ENCODE measurements around the gene LTF.

The LTF gene

DNA sequence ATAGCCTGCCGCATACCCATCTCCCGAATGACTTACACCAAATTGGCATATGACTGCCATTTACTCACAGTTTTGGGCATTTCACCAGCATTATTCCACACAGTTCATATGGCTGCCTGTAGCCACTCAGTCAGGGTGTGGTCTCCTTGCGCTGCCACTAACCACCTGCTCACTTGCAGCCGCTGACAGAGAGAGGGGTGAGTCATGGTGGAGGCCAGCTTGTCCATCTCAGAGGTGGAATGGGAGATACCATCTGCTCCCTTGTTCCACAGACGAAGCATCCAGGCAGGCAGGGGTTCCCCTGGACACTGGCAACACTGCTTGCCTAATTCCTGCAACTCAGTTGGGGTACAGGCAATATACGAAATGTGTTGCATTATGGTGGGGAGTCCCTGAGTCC lies 42.1 kb downstream of the LTF start:
- TF ChIP-seq, protein P1, sequence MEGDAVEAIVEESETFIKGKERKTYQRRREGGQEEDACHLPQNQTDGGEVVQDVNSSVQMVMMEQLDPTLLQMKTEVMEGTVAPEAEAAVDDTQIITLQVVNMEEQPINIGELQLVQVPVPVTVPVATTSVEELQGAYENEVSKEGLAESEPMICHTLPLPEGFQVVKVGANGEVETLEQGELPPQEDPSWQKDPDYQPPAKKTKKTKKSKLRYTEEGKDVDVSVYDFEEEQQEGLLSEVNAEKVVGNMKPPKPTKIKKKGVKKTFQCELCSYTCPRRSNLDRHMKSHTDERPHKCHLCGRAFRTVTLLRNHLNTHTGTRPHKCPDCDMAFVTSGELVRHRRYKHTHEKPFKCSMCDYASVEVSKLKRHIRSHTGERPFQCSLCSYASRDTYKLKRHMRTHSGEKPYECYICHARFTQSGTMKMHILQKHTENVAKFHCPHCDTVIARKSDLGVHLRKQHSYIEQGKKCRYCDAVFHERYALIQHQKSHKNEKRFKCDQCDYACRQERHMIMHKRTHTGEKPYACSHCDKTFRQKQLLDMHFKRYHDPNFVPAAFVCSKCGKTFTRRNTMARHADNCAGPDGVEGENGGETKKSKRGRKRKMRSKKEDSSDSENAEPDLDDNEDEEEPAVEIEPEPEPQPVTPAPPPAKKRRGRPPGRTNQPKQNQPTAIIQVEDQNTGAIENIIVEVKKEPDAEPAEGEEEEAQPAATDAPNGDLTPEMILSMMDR (IDR thresholded peaks at IDR 0.05) = no peak
- intact Hi-C loops (cut with DNase I; ENCODE audit: low total_unique reads) = no loop called here

DNA sequence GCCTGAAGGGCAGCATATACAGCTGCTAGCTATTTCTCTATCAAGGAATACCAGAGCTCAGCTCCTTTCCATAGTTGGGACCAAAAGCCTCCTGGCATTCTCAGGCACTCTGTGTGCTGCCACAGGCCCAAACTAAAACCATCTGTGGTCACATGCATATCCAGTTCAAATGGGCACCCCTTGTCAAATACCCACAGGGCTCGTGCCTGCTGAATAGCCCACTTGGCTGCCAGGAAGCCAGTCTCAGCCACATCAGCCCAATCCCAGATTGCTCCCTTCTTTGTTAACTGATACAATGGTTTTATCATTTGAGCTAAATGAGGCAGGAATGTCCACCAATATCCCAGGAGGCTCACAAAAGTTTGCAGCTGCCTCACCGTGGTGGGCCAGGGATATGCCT lies 43.8 kb downstream of the LTF start:
- DNase-seq = no peak
- TF ChIP-seq, protein P1 (IDR thresholded peaks at IDR 0.05) = no peak
- H3K27ac ChIP-seq = no peak overlapping the region
- intact Hi-C loops (cut with DNase I; ENCODE audit: low total_unique reads) = no loop called here
- H3K27me3 ChIP-seq = no peaks in the 10 kb centered on the region
- no peaks in the 10 kb centered on the region for H3K36me3 ChIP-seq
- H3K4me1 ChIP-seq = no peaks in the 10 kb centered on the region
- H3K4me3 ChIP-seq = no peak overlapping the region
- no peaks in the 10 kb centered on the region for H3K9me3 ChIP-seq

More for the DNA sequence above, 42.1 kb downstream of the LTF start:
- no peak for DNase-seq
- Histone ChIP-seq H3K36me3 (no peaks in the 10 kb centered on the region), H3K4me1 (no peaks in the 10 kb centered on the region), H3K27ac (no peak overlapping the region), H3K4me3 (no peak overlapping the region), H3K27me3 (no peaks in the 10 kb centered on the region), H3K9me3 (no peaks in the 10 kb centered on the region)

DNA sequence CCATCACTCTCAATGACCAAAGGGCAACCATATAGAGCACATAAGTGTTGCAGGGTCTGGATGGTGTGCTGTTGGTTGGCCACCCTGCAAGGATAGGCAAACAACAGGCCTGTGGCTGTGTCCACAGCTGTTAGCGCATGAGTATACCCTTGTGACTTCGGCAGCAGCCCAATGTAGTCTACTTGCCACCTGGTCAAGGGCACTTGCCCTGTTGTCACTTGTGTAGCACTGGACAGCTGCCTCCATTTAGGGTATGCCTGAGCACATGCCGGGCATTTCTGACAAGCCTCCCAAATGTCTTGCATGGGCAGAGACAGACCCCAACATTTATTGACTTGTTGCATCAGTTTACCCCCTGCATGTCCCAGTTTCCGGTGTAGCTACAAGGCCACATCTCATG lies 44.9 kb downstream of the LTF start:
- TF ChIP-seq, protein P1 (IDR thresholded peaks at IDR 0.05) = no peak
- H3K4me1 ChIP-seq = no peaks in the 10 kb centered on the region
- DNase-seq = no peak
- H3K9me3 ChIP-seq = no peaks in the 10 kb centered on the region
- H3K36me3 ChIP-seq = no peaks in the 10 kb centered on the region
- no peak overlapping the region for H3K27ac ChIP-seq
- H3K4me3 ChIP-seq = no peak overlapping the region
- intact Hi-C loops (cut with DNase I; ENCODE audit: low total_unique reads) = no loop called here
- H3K27me3 ChIP-seq = no peaks in the 10 kb centered on the region

DNA sequence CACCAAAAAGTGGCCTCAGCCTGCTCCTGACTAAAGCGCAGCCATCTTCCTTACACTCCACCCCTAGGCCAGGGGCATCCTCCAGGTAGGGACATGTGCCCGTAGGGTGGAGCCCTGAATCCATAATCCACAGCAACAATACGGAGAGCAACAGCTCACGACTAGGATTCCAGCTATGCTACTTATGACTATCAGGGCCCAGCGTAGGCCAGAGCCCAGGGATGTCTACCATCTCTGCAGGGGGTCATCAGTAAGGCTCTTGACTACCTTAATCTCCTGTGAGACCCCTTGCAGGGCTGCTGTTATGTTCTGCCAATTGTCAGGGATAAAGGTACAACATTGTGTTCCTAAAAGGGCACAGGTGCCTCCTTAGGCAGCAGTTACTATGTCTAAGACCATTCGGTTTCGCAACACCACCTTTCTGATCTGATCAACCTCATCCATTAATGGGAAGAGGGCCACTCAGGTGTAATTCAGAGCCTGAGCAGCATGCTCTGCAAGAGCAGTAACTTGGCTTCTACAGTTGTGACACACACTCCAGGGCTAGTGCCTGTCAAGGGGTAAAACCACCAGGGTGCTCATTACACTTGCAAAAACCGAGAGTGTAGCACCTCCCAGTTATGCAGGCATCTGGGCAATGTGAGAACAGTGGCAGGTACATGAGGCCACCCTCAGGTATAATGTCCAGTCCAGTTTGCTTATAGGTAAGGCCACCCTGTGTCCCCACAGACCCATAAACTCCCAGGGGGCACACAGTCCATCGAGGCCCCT lies 46.7 kb downstream of the LTF start:
- Histone ChIP-seq H3K27me3 (no peaks in the 10 kb centered on the region), H3K4me3 (no peak overlapping the region), H3K4me1 (no peaks in the 10 kb centered on the region), H3K27ac (no peak overlapping the region), H3K9me3 (no peaks in the 10 kb centered on the region), H3K36me3 (no peaks in the 10 kb centered on the region)
- intact Hi-C loops (cut with DNase I; ENCODE audit: low total_unique reads) = no loop called here
- no peak for DNase-seq
- TF ChIP-seq, protein P1 (IDR thresholded peaks at IDR 0.05) = no peak

DNA sequence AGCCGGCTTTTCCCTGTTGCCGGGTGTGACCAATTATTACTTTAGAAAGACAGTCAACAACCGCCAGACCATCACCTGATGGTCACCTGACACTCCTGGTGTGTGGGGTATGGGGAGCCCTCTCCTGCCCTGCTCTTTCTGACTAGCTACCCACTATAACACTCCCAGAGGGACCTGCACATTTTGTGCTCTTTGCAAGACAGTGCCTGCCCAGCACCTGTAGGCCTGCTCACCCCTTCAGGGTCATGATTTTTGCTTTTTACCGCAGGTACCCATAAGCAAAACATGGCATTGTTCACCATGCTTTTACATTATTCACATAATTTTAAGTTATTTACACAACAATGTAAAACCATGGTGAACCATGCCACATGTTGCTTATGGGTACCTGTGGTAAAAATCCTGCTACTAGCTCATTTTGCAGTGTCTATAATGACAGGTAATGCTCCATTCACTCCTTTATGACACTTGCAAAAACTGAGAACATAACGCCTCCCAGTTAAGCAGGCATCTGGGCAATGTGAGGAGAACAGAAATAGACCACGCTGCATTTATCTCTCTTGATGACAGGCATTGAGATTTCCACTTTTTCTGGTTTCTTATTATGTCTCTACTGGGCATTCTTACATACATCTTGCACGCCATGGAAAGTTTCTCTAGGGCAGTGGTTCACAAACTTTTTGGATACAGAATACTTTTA lies 47.7 kb downstream of the LTF start:
- Histone ChIP-seq H3K27ac (no peak overlapping the region), H3K4me1 (no peaks in the 10 kb centered on the region), H3K27me3 (no peaks in the 10 kb centered on the region), H3K9me3 (no peaks in the 10 kb centered on the region), H3K4me3 (no peak overlapping the region), H3K36me3 (no peaks in the 10 kb centered on the region)
- DNase-seq = no peak
- TF ChIP-seq, protein P1 (IDR thresholded peaks at IDR 0.05) = no peak
- intact Hi-C loops (cut with DNase I; ENCODE audit: low total_unique reads) = no loop called here
